GM12873 (cell line): Measurements from ENCODE around the gene SALL3.

Source experiments
- TF ChIP-seq, protein P1 (sequence below): IDR thresholded peaks from 2 replicates; pipeline ENCODE4 v1.5.1; 2012; ENCODE audit warnings: low read depth, mild to moderate bottlenecking, moderate library complexity, low read length, control low read depth; ENCODE audit not compliant: insufficient read depth; ENCODE audit errors: missing control alignments

SALL3 gene

GRCh38 chr18:78950386-78950785 lies 29.2 kb upstream of the SALL3 start:
- TF ChIP-seq, protein P1, sequence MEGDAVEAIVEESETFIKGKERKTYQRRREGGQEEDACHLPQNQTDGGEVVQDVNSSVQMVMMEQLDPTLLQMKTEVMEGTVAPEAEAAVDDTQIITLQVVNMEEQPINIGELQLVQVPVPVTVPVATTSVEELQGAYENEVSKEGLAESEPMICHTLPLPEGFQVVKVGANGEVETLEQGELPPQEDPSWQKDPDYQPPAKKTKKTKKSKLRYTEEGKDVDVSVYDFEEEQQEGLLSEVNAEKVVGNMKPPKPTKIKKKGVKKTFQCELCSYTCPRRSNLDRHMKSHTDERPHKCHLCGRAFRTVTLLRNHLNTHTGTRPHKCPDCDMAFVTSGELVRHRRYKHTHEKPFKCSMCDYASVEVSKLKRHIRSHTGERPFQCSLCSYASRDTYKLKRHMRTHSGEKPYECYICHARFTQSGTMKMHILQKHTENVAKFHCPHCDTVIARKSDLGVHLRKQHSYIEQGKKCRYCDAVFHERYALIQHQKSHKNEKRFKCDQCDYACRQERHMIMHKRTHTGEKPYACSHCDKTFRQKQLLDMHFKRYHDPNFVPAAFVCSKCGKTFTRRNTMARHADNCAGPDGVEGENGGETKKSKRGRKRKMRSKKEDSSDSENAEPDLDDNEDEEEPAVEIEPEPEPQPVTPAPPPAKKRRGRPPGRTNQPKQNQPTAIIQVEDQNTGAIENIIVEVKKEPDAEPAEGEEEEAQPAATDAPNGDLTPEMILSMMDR = no peak

DNA sequence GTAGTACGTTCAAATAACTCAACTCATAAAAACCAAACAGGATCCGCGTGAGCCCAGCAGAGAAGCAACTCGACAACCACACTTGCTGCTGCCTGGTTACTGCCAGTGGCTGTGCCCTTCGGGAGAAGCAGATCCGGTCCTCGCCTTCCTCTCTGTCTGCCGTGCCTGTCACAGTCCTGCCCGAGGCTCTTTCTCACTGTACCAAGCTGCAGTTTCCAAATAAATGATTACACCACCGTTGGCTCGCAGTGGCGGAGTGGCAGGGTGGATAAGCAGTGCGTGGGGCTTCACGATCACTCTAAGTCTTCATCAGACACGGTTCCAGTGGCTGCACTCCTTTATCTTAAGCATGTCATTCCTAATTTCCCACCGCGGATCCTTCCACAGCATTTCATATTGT lies 26.1 kb upstream of the SALL3 start:
- TF ChIP-seq, protein P1 = no peak

DNA sequence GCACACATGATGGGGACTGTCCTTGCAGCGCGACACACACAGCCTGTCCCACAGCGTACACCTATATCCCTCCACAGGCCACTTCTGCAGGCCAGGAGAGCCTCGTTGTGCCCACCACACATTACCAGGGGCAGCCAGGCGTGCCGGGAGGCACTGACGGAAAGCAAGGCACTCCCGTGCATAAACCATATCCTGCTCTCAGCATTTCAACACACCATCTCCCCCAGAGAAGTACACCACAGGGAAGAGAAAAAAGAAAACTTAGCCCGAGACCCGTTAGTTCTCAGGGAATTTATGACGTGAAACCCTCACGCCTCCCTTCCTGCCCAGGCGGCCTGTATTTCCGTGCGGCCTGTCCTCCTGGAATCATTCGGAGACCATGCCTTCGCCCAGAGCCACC lies 24.6 kb upstream of the SALL3 start:
- TF ChIP-seq, protein P1 = no peak

GRCh38 chr18:78957140-78957539 lies 22.5 kb upstream of the SALL3 start:
- TF ChIP-seq, protein P1 = no peak

DNA sequence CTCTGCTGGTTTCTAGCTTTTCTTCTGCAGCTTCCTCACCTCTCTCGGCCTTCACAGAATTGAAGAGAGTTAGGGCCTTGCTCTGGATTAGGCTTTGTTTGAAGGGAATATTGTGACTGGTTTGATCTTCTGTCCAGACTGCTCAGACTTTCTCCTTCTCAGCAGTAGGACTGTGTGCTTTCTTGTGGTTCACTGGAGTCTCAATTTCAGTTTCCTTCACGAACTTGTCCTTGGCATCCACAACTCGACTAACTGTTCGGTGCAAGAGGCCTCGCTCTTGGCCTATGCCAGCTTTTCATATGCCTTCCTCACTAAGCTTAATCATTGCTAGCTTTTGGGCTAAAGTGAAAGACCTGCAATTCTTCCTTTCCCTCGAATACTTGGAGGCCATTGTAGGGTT lies 18.9 kb upstream of the SALL3 start:
- TF ChIP-seq, protein P1 = no peak

DNA sequence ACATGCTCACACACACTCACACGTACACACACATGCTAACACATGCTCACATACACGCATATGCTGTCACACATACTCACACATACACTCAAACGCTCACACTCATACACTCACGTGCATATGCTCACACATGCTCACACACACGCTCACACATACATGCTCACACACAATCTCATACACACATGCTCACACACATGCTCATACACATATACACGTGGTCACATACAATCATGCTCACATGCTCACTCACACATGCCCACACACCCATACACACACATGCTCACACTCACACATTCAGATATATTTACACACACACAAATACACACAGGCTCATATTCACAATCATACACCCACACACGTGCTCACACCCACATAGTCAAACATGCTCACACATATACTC lies 17.5 kb upstream of the SALL3 start:
- TF ChIP-seq, protein P1 = no peak

GRCh38 chr18:78965260-78965659 lies 14.4 kb upstream of the SALL3 start:
- TF ChIP-seq, protein P1 = no peak
